Erythroblast (primary cell): ENCODE results near the gene ADAMTS9.

Experiments used
- DNase-seq, 2 experiments: peaks; one replicate each; lab custom pipeline; 2025; lab: John Stamatoyannopoulos, UW
- GATA1 ChIP-seq: IDR thresholded peaks from 2 replicates; pipeline ENCODE4 v1.6.1; 2011; ENCODE audit warnings: low read depth, mild to moderate bottlenecking, control low read depth, low read length, moderate library complexity
- POLR2A ChIP-seq: IDR thresholded peaks from 2 replicates; pipeline ENCODE4 v1.6.1; 2011; ENCODE audit warnings: mild to moderate bottlenecking, low read length

Gene ADAMTS9

GRCh38 chr3:64533617-64534317 lies 154.0 kb downstream of the ADAMTS9 start:
- TF ChIP-seq GATA1 (no peak), POLR2A (no peak)

GRCh38 chr3:64530434-64531049 lies 157.3 kb downstream of the ADAMTS9 start:
- TF ChIP-seq GATA1 (no peak), POLR2A (no peak)

More at GRCh38 chr3:64533617-64534317, 154.0 kb downstream of the ADAMTS9 start:
- peak; percentile 74 to 79 for DNase-seq

GRCh38 chr3:64523324-64523723 lies 164.5 kb downstream of the ADAMTS9 start:
- no peak for DNase-seq
- TF ChIP-seq GATA1 (no peak), POLR2A (no peak)

More at GRCh38 chr3:64530434-64531049, 157.3 kb downstream of the ADAMTS9 start:
- DNase-seq = peak; percentile 26 to 56

GRCh38 chr3:64520334-64520733 lies 167.5 kb downstream of the ADAMTS9 start:
- TF ChIP-seq GATA1 (no peak), POLR2A (no peak)
- DNase-seq = no peak

- DNase-seq = no peak
- TF ChIP-seq POLR2A (no peak), GATA1 (no peak)
Measured at GRCh38 chr3:64518950-64519349, 168.8 kb downstream of the ADAMTS9 start.

- TF ChIP-seq GATA1 (no peak), POLR2A (no peak)
- DNase-seq = no peak
Measured at GRCh38 chr3:64518496-64518895, 169.3 kb downstream of the ADAMTS9 start.

GRCh38 chr3:64514889-64515288 lies 172.9 kb downstream of the ADAMTS9 start:
- no peak for TF ChIP-seq GATA1
- TF ChIP-seq POLR2A = no peak
- no peak for DNase-seq

- DNase-seq = no peak
- no peak for TF ChIP-seq POLR2A
- TF ChIP-seq GATA1 = no peak
Measured at GRCh38 chr3:64509206-64509605, 178.6 kb downstream of the ADAMTS9 start.

- TF ChIP-seq GATA1 (no peak), POLR2A (no peak)
- no peak for DNase-seq
Measured at GRCh38 chr3:64508140-64508539, 179.7 kb downstream of the ADAMTS9 start.

GRCh38 chr3:64506255-64506654 lies 181.5 kb downstream of the ADAMTS9 start:
- TF ChIP-seq GATA1 (no peak), POLR2A (no peak)
- DNase-seq = no peak

GRCh38 chr3:64505419-64505818 lies 182.4 kb downstream of the ADAMTS9 start:
- no peak for TF ChIP-seq POLR2A

GRCh38 chr3:64502284-64502683 lies 185.5 kb downstream of the ADAMTS9 start:
- no peak for DNase-seq
- TF ChIP-seq POLR2A (no peak), GATA1 (no peak)

More at GRCh38 chr3:64505419-64505818, 182.4 kb downstream of the ADAMTS9 start:
- DNase-seq = no peak

- no peak for TF ChIP-seq POLR2A
- no peak for TF ChIP-seq GATA1
- DNase-seq = no peak
Measured at GRCh38 chr3:64501298-64501906, 186.4 kb downstream of the ADAMTS9 start.

- TF ChIP-seq POLR2A (no peak), GATA1 (no peak)
Measured at GRCh38 chr3:64496786-64497490, 190.9 kb downstream of the ADAMTS9 start.

More at GRCh38 chr3:64496786-64497490, 190.9 kb downstream of the ADAMTS9 start:
- no peak for DNase-seq
